Activated naive CD4-positive, alpha-beta T cell treated with anti-CD3 and anti-CD28 coated beads for 36 hours (primary cell): ENCODE data around the gene MARCO. TPM values are rescaled to one million over a fixed set of nuclear protein-coding genes. Genes with fewer than 3 reads are reported as not detected.
"Not testable (repeated sequence)": the region's sequence is repeated elsewhere in the genome, so short reads cannot be mapped to it uniquely, and the experiment has no call there.

Source experiments
- CTCF ChIA-PET: fragments of 350-600 bp; sonication (Branson Sonifier 250); formaldehyde crosslinking; loops from one replicate; lab custom pipeline; 2021; ENCODE audit warnings: antibody characterized with exemption; lab: Charles Lee
- DNase-seq: peaks from one replicate; pipeline ENCODE4 v3.0.0-alpha.2; 2020
- H3K27ac Mint-ChIP-seq: one replicate; pipeline ENCODE4 v1.8.0; 2021; ENCODE audit warnings: mild to moderate bottlenecking, mixed read lengths
- H3K27me3 Mint-ChIP-seq: one replicate; pipeline ENCODE4 v1.8.0; 2021; ENCODE audit warnings: low read depth, mixed read lengths
- H3K36me3 Mint-ChIP-seq: one replicate; pipeline ENCODE4 v1.8.0; 2021; ENCODE audit warnings: low read depth, mixed read lengths
- H3K4me1 Mint-ChIP-seq: one replicate; pipeline ENCODE4 v1.8.0; 2021; ENCODE audit warnings: low read depth, mixed read lengths
- H3K4me3 Mint-ChIP-seq: one replicate; pipeline ENCODE4 v1.8.0; 2021; ENCODE audit warnings: mild to moderate bottlenecking, moderate library complexity, mixed read lengths
- H3K9me3 Mint-ChIP-seq: one replicate; pipeline ENCODE4 v1.8.0; 2021; ENCODE audit warnings: mixed read lengths
- intact Hi-C: fragments of 100-400 bp; cut with micrococcal nuclease; formaldehyde crosslinking; loops from one replicate; pipeline ENCODE4 v1.15.1; 2023
- total RNA-seq, 2 experiments: library from RNA; stranded (reverse); gene quantifications; one replicate each; pipeline ENCODE4 v1.2.3, GENCODE V29; 2021

Gene MARCO
- total RNA-seq, 2 experiments from 2014 or later, result not detected

DNA sequence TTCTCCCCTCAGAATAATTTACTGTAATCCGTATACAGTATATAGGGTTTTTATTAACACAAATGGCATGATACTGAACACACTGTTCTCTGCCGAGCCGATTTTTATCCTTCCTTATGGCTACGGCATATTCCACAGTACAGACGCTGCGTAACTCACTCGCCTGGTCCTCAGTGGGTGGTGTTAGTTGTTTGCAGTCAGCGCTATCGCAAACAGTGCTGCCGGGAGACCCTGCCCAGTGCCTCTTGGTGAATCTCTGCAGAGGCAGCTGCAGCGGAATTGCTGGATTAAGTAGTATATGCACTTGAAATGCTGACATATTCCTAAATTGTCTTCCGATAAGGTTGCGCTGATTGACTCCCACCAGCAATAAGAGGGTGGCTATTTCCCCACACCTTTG, 73.9 kb downstream of the MARCO start:
- no peaks in the 10 kb centered on the region for H3K4me1 Mint-ChIP-seq
- CTCF ChIA-PET, result no interaction called here
- no peak overlapping the region for H3K4me3 Mint-ChIP-seq
- H3K27ac Mint-ChIP-seq, result no peak overlapping the region
- DNase-seq, result no peak
- no peaks in the 10 kb centered on the region for H3K36me3 Mint-ChIP-seq
- intact Hi-C loops, result no loop called here
- H3K27me3 Mint-ChIP-seq, result peaks cover 10% of the 10 kb centered on the region
- no peaks in the 10 kb centered on the region for H3K9me3 Mint-ChIP-seq

DNA sequence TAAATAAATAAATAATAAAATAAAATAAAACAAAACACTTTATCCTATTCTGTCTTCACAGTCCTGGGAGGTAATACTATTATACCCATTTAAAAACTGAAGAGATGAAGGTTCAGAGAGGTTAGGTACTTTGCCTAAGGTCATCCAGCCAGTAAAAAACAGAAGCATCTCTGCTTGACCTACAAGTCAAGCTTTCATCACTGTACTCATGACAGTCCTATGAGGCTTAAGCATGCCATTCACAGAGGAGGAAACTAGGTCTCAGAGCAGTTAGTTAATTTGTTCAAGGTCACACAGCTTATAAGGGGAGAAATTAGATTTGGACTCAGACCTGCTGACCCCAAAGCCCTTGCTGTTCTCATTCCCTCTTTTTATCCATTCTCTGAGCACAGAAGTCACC, 77.5 kb downstream of the MARCO start:
- no peak overlapping the region for H3K4me3 Mint-ChIP-seq
- H3K36me3 Mint-ChIP-seq, result no peaks in the 10 kb centered on the region
- CTCF ChIA-PET, result no interaction called here
- H3K9me3 Mint-ChIP-seq, result no peaks in the 10 kb centered on the region
- H3K4me1 Mint-ChIP-seq, result no peaks in the 10 kb centered on the region
- no peak overlapping the region for H3K27ac Mint-ChIP-seq
- H3K27me3 Mint-ChIP-seq, result no peaks in the 10 kb centered on the region
- DNase-seq, result no peak
- intact Hi-C loops, result no loop called here

DNA sequence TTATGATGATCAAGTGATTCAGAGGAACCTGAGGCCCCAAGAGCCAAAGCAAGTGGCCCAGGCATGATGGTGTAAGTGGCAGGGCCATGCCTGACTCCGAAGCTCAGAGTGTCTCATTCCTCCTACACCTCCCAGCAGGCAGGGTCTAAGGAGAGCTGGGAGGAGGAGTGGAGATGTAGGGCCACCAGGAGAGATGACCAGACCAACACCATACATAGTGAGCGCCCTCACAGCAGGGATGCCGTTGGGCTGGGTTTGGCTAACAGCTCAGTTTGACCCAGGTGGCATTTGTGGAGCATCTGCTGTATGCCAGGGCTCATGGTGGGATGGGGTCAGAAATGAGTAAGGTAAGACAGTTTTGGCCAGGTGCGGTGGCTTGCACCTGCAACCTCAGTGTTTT, 80.7 kb downstream of the MARCO start:
- no peak overlapping the region for H3K4me3 Mint-ChIP-seq
- no peak for DNase-seq
- H3K36me3 Mint-ChIP-seq, result no peaks in the 10 kb centered on the region
- H3K9me3 Mint-ChIP-seq, result no peaks in the 10 kb centered on the region
- H3K27me3 Mint-ChIP-seq, result peaks cover under 1% of the 10 kb centered on the region
- H3K27ac Mint-ChIP-seq, result no peak overlapping the region
- CTCF ChIA-PET, result no interaction called here
- intact Hi-C loops, result no loop called here
- no peaks in the 10 kb centered on the region for H3K4me1 Mint-ChIP-seq

DNA sequence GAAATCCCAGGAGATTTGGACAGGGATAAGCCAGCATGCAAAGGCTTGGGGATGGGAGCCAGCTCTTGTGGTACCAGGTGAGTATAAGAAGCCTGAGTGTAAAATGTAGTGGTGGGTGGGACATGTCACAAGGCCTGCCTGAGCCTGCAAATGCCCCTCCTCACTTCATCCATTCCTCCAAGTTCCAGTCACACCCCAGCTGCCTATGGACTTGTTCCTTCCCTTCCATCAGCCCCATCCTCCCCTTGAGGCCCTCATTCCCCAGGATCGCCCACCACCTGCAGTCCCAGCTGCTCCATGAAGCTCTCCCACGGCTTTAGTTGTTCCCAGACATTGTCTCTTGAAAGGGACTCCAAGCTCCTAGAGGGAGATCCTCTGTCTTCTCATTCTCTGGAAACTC, 81.5 kb downstream of the MARCO start:
- no peak for DNase-seq
- H3K4me1 Mint-ChIP-seq, result no peaks in the 10 kb centered on the region
- H3K36me3 Mint-ChIP-seq, result no peaks in the 10 kb centered on the region
- no peaks in the 10 kb centered on the region for H3K9me3 Mint-ChIP-seq
- CTCF ChIA-PET, result interaction anchor here (0.5 kb wide), 1 partner anchor 328 kb away, joined by 3 read pairs; no protein-coding TSS in a partner anchor
- intact Hi-C loops, result no loop called here
- H3K27ac Mint-ChIP-seq, result no peak overlapping the region
- H3K27me3 Mint-ChIP-seq, result peaks cover 7% of the 10 kb centered on the region
- no peak overlapping the region for H3K4me3 Mint-ChIP-seq

DNA sequence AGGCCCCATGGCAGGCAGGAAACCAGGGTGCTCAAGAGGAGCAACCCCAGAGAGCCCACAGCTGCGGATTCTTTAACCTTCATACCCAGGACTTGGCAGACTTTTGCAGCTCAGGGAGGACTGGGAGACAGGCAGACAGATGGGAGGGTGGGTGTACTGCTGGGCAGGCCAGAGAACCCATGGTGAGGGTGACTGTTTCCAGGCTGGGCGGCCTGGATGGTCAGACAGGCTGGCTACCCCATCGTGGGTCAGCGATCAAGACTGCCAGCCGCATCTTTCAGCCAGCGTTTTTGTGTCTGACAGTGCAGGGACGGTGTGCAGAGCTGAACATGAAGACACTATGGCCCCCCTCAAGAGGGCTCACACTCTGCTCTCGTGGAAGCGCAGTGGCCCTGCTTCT, 82.2 kb downstream of the MARCO start:
- Mint-ChIP-seq H3K27me3 (peaks cover 9% of the 10 kb centered on the region), H3K9me3 (no peaks in the 10 kb centered on the region), H3K27ac (no peak overlapping the region), H3K36me3 (no peaks in the 10 kb centered on the region), H3K4me3 (no peak overlapping the region), H3K4me1 (no peaks in the 10 kb centered on the region)
- no peak for DNase-seq
- intact Hi-C loops, result no loop called here
- CTCF ChIA-PET, result interaction anchor here (1.3 kb wide), 1 partner anchor 142 kb away, joined by 3 read pairs; no protein-coding TSS in a partner anchor

DNA sequence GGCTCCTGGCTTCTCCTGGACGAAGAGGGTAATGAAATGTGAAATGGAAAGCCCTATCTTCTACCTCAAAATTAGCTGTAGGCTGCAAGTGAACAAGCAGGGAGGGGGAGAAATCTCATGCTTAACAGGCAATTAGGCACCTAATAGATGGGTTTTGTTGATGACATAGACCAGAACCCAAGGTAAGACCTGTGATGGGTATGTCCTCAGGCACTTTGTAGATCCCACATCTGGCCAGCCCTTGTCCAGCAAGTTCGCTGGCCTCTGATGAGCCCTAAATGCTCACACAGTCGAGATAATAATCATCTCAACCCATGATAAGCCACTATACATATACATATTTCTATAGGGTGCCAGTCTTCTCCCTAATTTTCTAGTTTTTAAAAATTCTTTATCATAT, 82.6 kb downstream of the MARCO start:
- Mint-ChIP-seq H3K27ac (no peak overlapping the region), H3K36me3 (no peaks in the 10 kb centered on the region), H3K4me1 (no peaks in the 10 kb centered on the region), H3K4me3 (no peak overlapping the region), H3K9me3 (no peaks in the 10 kb centered on the region), H3K27me3 (peaks cover 9% of the 10 kb centered on the region)
- intact Hi-C loops, result no loop called here
- CTCF ChIA-PET, result interaction anchor here (0.6 to 1.3 kb wide), 2 partner anchors 142 to 149 kb away, joined by 3 read pairs; no protein-coding TSS in a partner anchor
- DNase-seq, result no peak

DNA sequence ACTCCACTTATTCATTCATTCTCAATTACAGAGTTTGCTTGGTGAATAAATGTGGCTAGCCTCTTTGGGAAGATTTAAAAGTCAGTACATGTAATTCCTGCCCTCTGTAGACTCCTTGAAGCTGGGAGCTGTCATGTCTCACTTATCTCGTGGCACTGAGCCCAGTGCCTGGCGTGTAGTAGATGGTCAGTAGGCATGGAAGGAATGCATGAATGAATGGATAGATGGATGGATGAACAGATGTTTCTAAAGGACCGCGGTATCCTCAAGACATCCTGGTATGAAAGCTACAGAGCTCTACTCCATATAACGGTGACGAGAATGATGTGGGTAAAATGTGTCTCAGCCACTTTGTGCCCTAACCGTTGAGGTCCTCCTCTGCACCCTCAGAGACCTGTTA, 83.0 kb downstream of the MARCO start:
- Mint-ChIP-seq H3K27me3 (peaks cover 9% of the 10 kb centered on the region), H3K4me1 (no peaks in the 10 kb centered on the region), H3K36me3 (no peaks in the 10 kb centered on the region), H3K9me3 (no peaks in the 10 kb centered on the region), H3K27ac (no peak overlapping the region), H3K4me3 (no peak overlapping the region)
- CTCF ChIA-PET, result interaction anchor here (0.6 to 1.3 kb wide), 2 partner anchors 143 to 149 kb away, joined by 3 read pairs; no protein-coding TSS in a partner anchor
- DNase-seq, result no peak
- intact Hi-C loops, result no loop called here

DNA sequence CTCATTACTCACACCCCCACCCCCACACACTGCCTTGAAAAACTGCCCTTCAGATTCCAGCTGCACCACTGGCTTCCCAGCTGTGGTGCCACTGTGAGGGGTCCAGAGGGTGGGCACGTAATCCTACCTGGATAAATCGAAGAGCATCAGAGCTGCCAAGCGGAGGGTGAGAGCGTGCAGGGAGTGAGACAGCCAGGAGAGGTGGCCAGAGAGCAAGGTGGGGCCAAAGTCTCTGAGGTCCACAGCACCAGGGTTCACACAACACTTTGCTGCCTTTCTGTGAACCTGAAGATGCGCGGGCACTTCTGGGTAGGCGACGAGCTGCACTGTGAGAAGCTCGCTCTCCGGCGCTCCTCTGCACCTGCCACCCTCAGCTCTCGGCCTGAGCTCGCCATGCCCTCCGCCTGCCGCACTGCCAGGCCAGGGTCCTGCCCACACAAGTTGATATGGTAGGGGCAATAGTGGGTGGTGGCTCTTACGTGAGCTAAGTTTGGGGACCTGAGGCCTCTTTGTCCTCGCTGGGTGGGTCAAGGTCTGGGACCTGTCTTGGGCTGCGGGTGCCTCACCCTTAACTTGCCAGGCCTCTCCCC, 83.9 kb downstream of the MARCO start:
- no peak for DNase-seq
- CTCF ChIA-PET, result interaction anchor here (0.8 to 1.3 kb wide), 3 partner anchors 131 to 144 kb away, joined by 3 read pairs; no protein-coding TSS in a partner anchor
- intact Hi-C loops, result no loop called here
- peaks cover 9% of the 10 kb centered on the region for H3K27me3 Mint-ChIP-seq
- no peaks in the 10 kb centered on the region for H3K9me3 Mint-ChIP-seq
- H3K27ac Mint-ChIP-seq, result no peak overlapping the region
- no peaks in the 10 kb centered on the region for H3K36me3 Mint-ChIP-seq
- H3K4me3 Mint-ChIP-seq, result no peak overlapping the region
- no peaks in the 10 kb centered on the region for H3K4me1 Mint-ChIP-seq

DNA sequence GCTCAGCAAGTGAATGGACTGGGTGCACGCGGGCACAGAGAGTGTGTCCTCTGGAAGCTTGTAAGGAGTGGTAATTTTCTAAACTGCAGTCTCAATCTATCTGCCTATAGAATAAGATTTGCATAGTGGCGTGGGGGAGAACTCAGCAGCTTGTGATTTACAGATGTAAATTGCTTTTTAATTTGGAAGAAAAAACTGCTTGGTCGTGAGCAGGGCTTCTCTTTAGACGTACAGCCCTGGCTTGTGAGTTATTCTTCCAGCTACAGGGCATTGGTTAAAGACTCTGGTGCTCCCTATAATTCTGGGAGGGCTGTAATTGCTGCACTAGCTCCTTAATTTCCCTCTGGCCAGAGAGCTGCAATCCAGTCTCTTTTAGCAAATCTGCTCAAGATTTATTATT, 84.9 kb downstream of the MARCO start:
- intact Hi-C loops, result no loop called here
- no peak for DNase-seq
- H3K36me3 Mint-ChIP-seq, result no peaks in the 10 kb centered on the region
- H3K4me3 Mint-ChIP-seq, result no peak overlapping the region
- CTCF ChIA-PET, result interaction anchor here (0.8 to 1.1 kb wide), 3 partner anchors 113 to 145 kb away, joined by 3 read pairs; no protein-coding TSS in a partner anchor
- H3K9me3 Mint-ChIP-seq, result no peaks in the 10 kb centered on the region
- H3K27ac Mint-ChIP-seq, result no peak overlapping the region
- H3K27me3 Mint-ChIP-seq, result peaks cover 9% of the 10 kb centered on the region
- H3K4me1 Mint-ChIP-seq, result no peaks in the 10 kb centered on the region

DNA sequence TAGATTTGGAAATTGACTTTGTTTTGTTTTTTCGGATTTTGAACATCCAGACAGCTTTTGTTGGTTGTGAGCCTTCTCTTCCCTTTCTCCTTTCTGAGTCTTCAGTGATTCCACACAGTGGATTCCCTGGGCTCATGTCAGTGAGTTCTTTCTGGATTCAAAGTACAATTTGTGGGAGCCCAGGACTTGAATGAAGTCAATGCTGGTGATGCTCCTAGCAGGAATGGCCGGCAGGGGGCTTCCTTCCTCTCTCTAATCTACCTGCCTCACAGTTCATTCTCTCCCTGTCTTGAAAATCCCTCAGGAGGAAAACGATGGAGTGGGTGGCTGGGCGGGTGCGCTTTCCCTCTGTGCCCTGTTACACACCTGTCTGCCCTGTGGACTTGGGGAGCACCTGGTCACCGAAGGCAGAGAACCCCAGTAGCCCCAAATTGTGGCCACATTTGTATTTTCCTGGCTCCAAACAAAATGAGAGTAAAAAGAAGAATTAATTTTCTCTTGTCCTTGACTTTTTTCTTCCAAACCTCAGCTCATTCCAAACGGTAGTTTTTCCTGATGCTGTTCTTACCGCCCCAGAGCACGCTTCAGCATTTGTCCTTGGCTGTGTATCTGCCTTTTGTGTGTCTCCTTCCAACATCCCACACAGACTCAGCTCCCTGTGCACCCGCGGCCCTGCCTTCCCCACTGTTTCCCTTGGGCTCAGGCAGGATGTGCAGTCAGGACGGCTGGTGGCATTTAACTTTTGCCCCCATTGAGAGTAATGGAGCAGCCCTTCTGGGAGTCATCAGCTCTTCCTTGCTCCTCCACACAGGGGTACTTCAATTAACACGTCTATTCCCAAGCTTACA, 86.6 kb downstream of the MARCO start:
- H3K4me1 Mint-ChIP-seq, result no peaks in the 10 kb centered on the region
- peaks cover 8% of the 10 kb centered on the region for H3K9me3 Mint-ChIP-seq
- peak; percentile 24 for DNase-seq
- no peak overlapping the region for H3K27ac Mint-ChIP-seq
- H3K4me3 Mint-ChIP-seq, result no peak overlapping the region
- intact Hi-C loops, result no loop called here
- CTCF ChIA-PET, result no interaction called here
- peaks cover 11% of the 10 kb centered on the region for H3K27me3 Mint-ChIP-seq
- H3K36me3 Mint-ChIP-seq, result no peaks in the 10 kb centered on the region

DNA sequence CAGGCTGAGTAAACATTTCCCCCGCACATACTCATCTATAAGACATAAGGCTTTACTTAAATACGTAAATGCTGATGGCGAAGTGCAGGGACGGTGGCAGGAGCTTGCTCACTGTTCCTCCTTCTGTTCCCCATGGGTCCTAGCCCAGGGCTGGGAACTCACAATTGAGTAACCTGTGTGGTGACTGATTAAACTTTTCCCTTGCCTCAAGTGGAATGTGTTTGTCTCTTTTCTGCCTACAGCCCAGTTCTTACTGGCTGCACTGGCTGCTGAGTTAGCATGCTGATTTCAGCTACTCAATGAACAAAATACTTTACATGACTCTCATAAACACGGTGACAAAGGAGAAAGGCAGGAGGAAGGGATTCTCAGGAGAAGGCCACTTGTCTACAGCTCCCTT, 87.3 kb downstream of the MARCO start:
- CTCF ChIA-PET, result interaction anchor here (0.6 kb wide), 1 partner anchor 33 kb away, joined by 3 read pairs; no protein-coding TSS in a partner anchor
- intact Hi-C loops, result no loop called here
- Mint-ChIP-seq H3K4me1 (no peaks in the 10 kb centered on the region), H3K36me3 (no peaks in the 10 kb centered on the region), H3K27me3 (peaks cover 11% of the 10 kb centered on the region), H3K27ac (no peak overlapping the region), H3K4me3 (no peak overlapping the region), H3K9me3 (peaks cover 8% of the 10 kb centered on the region)
- no peak for DNase-seq

DNA sequence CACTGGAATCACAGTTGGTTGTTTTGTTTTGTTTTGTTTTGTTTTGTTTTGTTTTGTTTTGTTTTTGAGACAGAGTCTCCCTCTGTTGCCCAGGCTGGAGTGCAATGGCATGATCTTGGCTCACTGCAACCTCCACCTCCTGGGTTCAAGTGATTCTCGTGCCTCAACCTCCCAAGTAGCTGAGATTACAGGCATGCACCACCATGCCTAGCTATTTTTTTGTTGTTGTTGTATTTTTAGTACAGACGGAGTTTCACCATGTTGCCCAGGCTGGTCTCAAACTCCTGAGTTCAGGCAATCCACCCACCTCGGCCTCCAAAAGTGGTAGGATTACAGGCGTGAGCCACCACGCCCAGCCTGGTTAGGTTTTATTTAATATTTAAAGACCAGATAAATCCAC, 95.9 kb downstream of the MARCO start:
- DNase-seq, H3K27ac Mint-ChIP-seq, H3K27me3 Mint-ChIP-seq, intact Hi-C loops, H3K4me1 Mint-ChIP-seq, H3K36me3 Mint-ChIP-seq, H3K4me3 Mint-ChIP-seq, CTCF ChIA-PET: not testable (repeated sequence)
- H3K9me3 Mint-ChIP-seq, result peaks cover 14% of the 10 kb centered on the region
